H4 (cell line): ENCODE results near the gene DDI2. TPM values are rescaled to one million over a fixed set of nuclear protein-coding genes. Genes with fewer than 3 reads are reported as not detected.
"Not testable (repeated sequence)": the region's sequence is repeated elsewhere in the genome, so short reads cannot be mapped to it uniquely, and the experiment has no call there.

ENCODE experiments used
- DNase-seq: peaks from one replicate; pipeline ENCODE4 v3.0.0-alpha.2; 2015; ENCODE audit warnings: low spot score
- total RNA-seq: library from RNA; depleted of rRNA; stranded (reverse); fragments of >200 nt; shearing (Covaris generic); gene quantifications from 2 replicates; pipeline ENCODE4 v1.2.3, GENCODE V29; 2014; rRNA removed

DDI2 gene
- total RNA-seq: 4.5 and 5.2 TPM in 2 replicates

- DNase-seq: peak; percentile 96
Measured at GRCh38 chr1:15617173-15618076, at the start of gene DDI2. DDI2 (plus strand) TSS chr1:15617458; CDS start chr1:15617671, 213 bp downstream.

DNA sequence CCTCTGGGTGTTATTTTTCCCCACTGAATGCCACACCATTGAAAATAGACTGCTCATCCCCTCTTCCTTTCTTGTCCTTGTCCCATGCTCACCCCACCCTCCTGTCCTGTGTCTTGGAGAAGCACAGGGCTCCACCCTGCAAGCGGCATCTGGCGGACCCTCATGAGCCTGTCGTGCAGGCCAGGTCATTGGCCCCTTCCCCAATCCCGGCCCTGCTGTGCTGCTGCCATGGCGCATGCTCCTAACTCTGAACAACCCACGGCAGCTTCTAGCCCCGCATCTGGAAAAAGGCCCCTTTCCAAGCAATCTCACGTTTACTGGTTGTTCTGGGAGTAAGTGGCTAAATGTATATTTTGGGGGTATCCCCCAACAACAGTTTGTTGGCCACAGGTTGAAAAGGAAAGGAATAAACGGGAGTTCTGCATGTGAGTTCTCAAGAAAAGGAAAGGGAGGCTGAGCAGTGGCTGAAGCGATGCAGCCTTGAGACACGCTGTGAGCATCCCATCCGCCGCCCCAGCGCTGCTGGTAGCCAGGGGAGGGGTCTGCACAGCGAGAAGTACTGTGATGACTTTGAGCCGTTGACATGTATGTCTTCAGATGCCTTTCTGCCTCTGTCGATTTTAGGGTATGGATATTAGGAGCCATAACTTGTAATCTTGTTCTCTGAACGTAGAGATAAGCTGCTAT is 48.7 kb upstream of the DDI2 start:
- no peak for DNase-seq

DNA sequence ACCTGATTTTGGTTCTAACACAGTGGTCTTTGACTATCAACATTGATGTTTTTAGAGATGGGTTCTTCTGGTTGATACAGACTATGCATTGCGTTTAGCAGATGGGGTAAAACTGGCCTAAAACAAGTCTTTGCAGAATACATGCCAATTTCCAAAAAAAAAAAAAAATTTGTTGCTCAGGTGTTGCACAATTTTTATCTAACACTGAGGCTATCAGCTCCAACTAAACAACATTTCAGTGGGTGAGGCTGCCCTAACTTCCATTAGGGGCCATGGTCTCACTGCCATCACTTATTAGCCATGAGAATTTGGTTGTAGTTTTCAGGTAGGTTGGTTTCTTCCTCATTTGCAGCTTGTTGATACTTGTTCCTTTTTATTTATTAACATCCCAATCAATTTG is 46.4 kb upstream of the DDI2 start:
- no peak for DNase-seq

GRCh38 chr1:15571266-15571665 is 46.0 kb upstream of the DDI2 start:
- DNase-seq: no peak

DNA sequence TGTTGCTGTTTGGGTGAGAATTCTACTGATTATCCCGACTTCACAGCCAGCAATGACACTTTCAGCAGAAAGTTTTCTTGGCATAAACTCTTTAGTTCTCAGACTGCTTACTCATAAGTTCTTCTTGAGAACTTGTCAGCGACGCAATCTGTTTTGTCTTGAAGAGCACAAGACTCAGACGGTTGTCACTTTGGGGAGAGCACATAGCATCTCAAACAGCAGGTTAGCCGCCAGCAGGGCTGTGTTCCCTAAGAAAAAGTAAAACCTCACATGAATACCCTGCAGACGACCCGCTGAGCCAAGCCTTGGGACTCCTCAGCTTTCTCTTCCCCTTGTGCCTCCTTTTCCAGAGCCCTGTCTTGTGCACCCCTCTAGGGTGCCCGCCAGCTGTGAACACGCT is 43.8 kb upstream of the DDI2 start:
- DNase-seq: no peak

GRCh38 chr1:15574741-15575140 is 42.5 kb upstream of the DDI2 start:
- DNase-seq: no peak

DNA sequence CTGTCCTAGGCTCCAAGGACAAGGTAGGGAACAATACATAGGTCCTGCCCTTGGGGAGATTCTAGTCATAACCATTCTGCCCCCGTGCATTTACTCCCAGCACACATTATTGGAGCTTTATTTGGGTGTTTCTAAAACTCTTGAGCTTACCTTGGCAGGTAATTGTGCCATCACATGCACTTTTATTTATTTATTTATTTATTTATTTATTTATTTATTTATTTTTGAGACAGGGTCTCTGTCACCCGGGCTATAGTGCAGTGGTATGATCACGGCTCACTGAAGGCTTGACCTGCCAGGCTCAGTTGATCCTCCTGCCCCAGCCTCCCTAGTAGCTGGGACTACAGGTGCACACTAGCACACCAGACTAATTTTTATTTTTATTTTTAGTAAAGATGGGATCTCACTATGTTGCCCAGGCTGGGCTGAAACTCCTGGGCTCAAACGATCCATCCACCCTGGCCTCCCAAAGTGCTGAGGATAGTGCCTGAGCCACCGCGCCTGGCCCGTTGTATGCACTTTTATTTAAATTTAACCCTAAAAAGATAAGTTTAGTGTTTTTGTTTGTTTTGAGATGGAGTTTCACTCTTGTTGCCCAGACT is 41.6 kb upstream of the DDI2 start:
- no peak for DNase-seq

- DNase-seq: no peak
Measured at GRCh38 chr1:15577691-15578090, 39.6 kb upstream of the DDI2 start.

DNA sequence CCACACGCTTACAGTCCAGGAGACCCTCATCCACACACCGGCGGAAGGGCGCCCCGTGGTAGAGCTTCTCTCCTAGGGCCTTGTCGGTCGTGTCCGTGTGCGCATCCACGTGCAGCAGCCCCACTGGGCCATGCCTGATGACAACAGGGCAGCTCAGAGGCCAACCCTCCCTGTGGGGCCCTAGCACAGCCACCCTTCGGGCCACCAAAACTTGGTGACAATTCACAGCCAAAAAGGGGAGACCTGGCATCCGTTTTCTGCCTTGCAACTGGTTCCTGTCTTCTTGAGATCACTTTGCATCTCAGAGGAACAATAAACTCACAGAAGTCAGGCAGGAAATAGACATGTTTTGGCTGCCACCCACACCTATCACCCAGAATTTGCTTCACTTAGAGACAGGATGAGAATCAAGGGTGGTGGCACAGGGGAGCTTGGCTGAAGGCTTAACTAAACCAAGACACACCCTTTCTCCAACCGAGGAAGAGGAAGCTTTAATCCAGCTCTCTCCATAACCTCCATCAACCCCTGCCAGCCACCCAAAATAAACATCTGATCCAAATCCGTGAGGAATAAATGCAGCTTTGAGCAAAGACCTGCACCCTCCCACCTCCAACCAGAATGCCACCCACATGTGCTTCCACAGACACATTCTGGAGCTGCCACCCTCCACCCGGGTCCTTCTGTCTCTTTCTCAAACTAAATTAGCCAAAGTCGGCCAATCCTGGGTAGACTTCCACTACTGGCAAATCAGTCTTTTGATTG is 38.2 kb upstream of the DDI2 start:
- DNase-seq: no peak

- DNase-seq: no peak
Measured at GRCh38 chr1:15579683-15580047, 37.6 kb upstream of the DDI2 start.

DNA sequence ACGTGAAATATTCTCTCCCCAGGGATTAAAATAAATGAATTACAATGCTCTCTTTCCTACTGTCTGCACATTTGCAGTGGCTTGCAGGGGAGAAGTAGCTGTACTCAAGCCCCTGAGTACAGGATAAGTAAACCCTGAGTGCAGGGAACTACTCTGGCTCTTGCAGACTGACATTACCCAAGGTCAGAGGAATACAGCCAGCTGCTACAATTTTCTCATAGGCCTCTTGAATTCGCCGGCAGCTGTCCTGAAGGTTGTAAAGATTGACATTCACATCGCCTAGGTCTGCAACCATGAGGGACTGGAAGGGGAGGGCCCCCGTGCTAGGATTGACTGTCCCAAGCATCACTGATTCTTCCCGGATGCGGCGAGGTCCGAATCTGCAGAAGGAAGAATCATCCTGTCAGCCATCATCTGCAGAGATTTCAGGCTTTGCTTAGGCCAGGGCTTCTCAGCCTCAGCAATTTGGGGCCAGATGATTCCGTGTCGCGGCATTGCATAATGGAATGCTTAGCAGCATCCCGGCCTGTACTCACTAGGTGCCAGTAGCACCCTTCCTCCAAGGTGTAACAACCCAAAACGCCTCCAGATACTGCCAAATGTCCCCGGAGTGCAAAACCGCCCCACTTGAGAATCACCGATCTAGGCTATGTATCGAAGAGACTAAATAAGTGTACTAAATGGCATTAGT is 34.1 kb upstream of the DDI2 start:
- DNase-seq: no peak

- no peak for DNase-seq
Measured at GRCh38 chr1:15584489-15585363, 32.5 kb upstream of the DDI2 start, which contains the start of gene AGMAT. AGMAT (minus strand) TSS chr1:15585051; CDS start chr1:15584967, 84 bp downstream.

DNA sequence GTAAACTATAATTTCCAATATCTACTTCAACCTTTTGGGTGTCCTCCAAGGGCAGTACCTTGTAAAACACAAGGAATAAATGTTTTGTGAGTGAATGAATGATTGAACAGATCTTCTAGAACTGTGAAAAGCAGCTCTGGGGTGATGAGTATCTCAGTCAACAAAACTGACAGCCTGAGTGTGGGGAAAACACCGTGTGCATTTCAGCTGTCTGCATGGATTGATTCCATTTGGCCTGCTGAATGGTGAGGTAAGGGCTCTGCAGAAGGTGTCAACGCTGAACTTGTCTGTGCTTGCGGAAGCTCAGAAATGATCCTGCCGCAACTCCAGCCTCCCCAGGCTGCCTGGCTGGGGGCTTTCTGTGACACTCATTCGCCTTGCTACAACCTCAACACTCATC is 25.0 kb upstream of the DDI2 start:
- no peak for DNase-seq

- no peak for DNase-seq
Measured at GRCh38 chr1:15595809-15596617, 21.2 kb upstream of the DDI2 start.

GRCh38 chr1:15598436-15598835 is 18.8 kb upstream of the DDI2 start:
- no peak for DNase-seq

DNA sequence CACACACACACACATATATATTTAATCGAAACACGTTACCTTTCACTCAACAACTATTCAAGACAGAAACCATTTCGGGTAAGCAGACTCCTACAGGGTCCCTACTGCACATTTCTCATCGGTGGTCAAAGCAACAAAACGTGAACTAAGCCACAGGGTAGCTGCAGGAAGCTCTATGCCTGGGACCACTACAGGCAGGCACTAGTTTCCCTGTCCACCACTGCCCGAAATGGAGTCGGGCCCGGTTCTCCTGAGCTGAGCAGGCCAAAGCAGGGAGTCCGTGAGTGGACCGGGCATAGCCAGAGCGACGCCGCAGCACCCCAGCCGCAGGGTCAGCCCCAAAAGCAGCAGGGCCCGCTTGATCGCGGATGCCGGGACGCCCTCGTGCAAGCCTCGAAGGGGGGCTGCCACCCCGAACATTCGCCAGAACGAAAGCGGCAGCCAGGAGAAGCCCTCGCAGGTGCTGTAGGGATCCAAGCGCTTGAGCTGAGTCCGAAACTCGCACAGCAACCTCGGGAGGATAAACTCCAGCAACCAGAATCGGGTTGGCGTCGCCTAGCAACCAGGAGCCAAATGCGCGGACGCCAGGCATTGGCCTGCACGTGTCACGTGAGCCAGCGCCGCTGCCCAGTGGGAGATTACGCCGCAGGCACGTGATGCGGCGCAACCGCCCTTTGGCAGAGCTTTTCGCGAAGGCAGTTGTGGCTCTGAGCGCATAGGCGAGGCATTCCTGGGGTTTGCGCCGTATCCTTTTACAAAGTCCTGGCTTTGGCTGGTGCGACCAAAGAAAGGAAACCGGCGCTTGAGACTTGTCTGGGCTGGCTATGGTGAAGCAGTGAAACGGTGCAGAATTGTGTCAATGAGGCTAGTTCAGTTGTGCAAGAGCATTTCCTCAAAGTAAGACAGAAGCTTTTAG is 13.9 kb upstream of the DDI2 start:
- peak; percentile 97 for DNase-seq

- DNase-seq: not testable (repeated sequence)
Measured at GRCh38 chr1:15603966-15604282, 13.3 kb upstream of the DDI2 start.

- not testable (repeated sequence) for DNase-seq
Measured at GRCh38 chr1:15604400-15604799, 12.9 kb upstream of the DDI2 start.
